ENCODE data around the gene DCX. TPM values are rescaled to one million over a fixed set of nuclear protein-coding genes. Genes with fewer than 3 reads are reported as not detected.

Gene DCX
- total RNA-seq, 1 experiment from 2014 or later: not detected

- ChIA-PET POLR2A (ENCODE audit: unreplicated experiment) (no interaction called here), CTCF (no interaction called here)
- Histone ChIP-seq H3K9me2 (replicated peaks; ENCODE audit: low read length) (no peaks in the 10 kb centered on the region), H3K79me2 (ENCODE audit: low read length) (no peaks in the 10 kb centered on the region), H4K20me1 (ENCODE audit: low read length) (no peaks in the 10 kb centered on the region), H3K4me3 (ENCODE audit: low read length) (no peak overlapping the region), H3K27ac (ENCODE audit: low read length) (no peak overlapping the region), H3K9ac (ENCODE audit: low read length) (no peak overlapping the region), H3K36me3 (ENCODE audit: low read depth, low read length) (no peaks in the 10 kb centered on the region), H3F3A (ENCODE audit: low read length, unreplicated experiment) (no peaks in the 10 kb centered on the region), H3K27me3 (ENCODE audit: low read length) (no peaks in the 10 kb centered on the region), H2AFZ (ENCODE audit: low read length) (no peak overlapping the region), H3K9me3 (ENCODE audit: low read length) (no peaks in the 10 kb centered on the region), H3K4me1 (ENCODE audit: insufficient read depth, low read length) (no peaks in the 10 kb centered on the region), H3K4me2 (ENCODE audit: low read length) (no peak overlapping the region)
- BruUV-seq (replicated peaks): no TSS peak
- DNase-seq (no peak), ATAC-seq (no peak)
- TF ChIP-seq, protein P1, sequence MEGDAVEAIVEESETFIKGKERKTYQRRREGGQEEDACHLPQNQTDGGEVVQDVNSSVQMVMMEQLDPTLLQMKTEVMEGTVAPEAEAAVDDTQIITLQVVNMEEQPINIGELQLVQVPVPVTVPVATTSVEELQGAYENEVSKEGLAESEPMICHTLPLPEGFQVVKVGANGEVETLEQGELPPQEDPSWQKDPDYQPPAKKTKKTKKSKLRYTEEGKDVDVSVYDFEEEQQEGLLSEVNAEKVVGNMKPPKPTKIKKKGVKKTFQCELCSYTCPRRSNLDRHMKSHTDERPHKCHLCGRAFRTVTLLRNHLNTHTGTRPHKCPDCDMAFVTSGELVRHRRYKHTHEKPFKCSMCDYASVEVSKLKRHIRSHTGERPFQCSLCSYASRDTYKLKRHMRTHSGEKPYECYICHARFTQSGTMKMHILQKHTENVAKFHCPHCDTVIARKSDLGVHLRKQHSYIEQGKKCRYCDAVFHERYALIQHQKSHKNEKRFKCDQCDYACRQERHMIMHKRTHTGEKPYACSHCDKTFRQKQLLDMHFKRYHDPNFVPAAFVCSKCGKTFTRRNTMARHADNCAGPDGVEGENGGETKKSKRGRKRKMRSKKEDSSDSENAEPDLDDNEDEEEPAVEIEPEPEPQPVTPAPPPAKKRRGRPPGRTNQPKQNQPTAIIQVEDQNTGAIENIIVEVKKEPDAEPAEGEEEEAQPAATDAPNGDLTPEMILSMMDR (conservative IDR thresholded peaks at IDR 0.05; ENCODE audit: low read depth, low read length): no peak
- TF ChIP-seq EZH2phosphoT487 (IDR thresholded peaks at IDR 0.05; ENCODE audit: borderline replicate concordance, low read length) (no peak), EZH2 (IDR thresholded peaks at IDR 0.05; ENCODE audit: low read length, unreplicated experiment) (no peak)
- intact Hi-C loops (cut with micrococcal nuclease): no loop called here
Measured at GRCh38 chrX:111376486-111376885, 35.5 kb downstream of the DCX start.

DNA sequence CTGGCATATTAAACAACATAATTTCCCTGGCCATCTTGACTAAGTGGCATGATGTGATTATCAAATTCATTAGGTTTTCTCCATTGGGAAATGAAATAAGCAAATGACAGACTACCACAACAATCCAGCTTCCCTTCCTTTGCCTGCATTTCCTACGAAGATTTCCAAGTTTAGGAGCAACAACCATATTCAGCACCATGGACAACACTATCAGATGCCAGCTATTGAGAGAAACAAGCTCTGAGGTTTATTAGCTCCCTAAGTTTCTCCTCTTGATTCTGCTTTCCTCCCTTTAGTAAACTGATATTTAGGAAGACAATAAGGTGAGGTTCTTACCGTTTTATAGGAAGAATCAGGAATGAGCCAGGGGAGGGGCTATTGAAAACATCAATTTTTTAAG, 36.2 kb downstream of the DCX start:
- Histone ChIP-seq H3K27ac (ENCODE audit: low read length) (no peak overlapping the region), H3K79me2 (ENCODE audit: low read length) (no peaks in the 10 kb centered on the region), H3K4me1 (ENCODE audit: insufficient read depth, low read length) (no peaks in the 10 kb centered on the region), H3K9me2 (replicated peaks; ENCODE audit: low read length) (no peaks in the 10 kb centered on the region), H3K4me3 (ENCODE audit: low read length) (no peak overlapping the region), H3K9ac (ENCODE audit: low read length) (no peak overlapping the region), H2AFZ (ENCODE audit: low read length) (no peak overlapping the region), H4K20me1 (ENCODE audit: low read length) (no peaks in the 10 kb centered on the region), H3K36me3 (ENCODE audit: low read depth, low read length) (no peaks in the 10 kb centered on the region), H3F3A (ENCODE audit: low read length, unreplicated experiment) (no peaks in the 10 kb centered on the region), H3K27me3 (ENCODE audit: low read length) (no peaks in the 10 kb centered on the region), H3K9me3 (ENCODE audit: low read length) (no peaks in the 10 kb centered on the region), H3K4me2 (ENCODE audit: low read length) (no peak overlapping the region)
- intact Hi-C loops (cut with micrococcal nuclease): no loop called here
- no TSS peak for BruUV-seq (replicated peaks)
- TF ChIP-seq, protein P1 (conservative IDR thresholded peaks at IDR 0.05; ENCODE audit: low read depth, low read length): no peak
- TF ChIP-seq EZH2phosphoT487 (IDR thresholded peaks at IDR 0.05; ENCODE audit: borderline replicate concordance, low read length): no peak
- TF ChIP-seq EZH2 (IDR thresholded peaks at IDR 0.05; ENCODE audit: low read length, unreplicated experiment): no peak
- DNase-seq: no peak
- no peak for ATAC-seq
- POLR2A ChIA-PET (ENCODE audit: unreplicated experiment): no interaction called here
- CTCF ChIA-PET: no interaction called here

GRCh38 chrX:111372086-111372485, 39.9 kb downstream of the DCX start:
- no peak for DNase-seq
- H3K4me2 ChIP-seq (ENCODE audit: low read length): no peak overlapping the region
- TF ChIP-seq, protein P1 (conservative IDR thresholded peaks at IDR 0.05; ENCODE audit: low read depth, low read length): no peak
- TF ChIP-seq EZH2 (IDR thresholded peaks at IDR 0.05; ENCODE audit: low read length, unreplicated experiment) (no peak), EZH2phosphoT487 (IDR thresholded peaks at IDR 0.05; ENCODE audit: borderline replicate concordance, low read length) (no peak)
- H3K4me3 ChIP-seq (ENCODE audit: low read length): no peak overlapping the region
- H3K9me2 ChIP-seq (replicated peaks; ENCODE audit: low read length): no peaks in the 10 kb centered on the region
- H3K27ac ChIP-seq (ENCODE audit: low read length): no peak overlapping the region
- no peak overlapping the region for H2AFZ ChIP-seq (ENCODE audit: low read length)
- no TSS peak for BruUV-seq (replicated peaks)
- CTCF ChIA-PET: no interaction called here
- intact Hi-C loops (cut with micrococcal nuclease): no loop called here
- H3K9ac ChIP-seq (ENCODE audit: low read length): no peak overlapping the region
- H3K9me3 ChIP-seq (ENCODE audit: low read length): no peaks in the 10 kb centered on the region
- no peaks in the 10 kb centered on the region for H3K27me3 ChIP-seq (ENCODE audit: low read length)
- ATAC-seq: no peak
- POLR2A ChIA-PET (ENCODE audit: unreplicated experiment): no interaction called here
- no peaks in the 10 kb centered on the region for H3K4me1 ChIP-seq (ENCODE audit: insufficient read depth, low read length)
- H3K79me2 ChIP-seq (ENCODE audit: low read length): no peaks in the 10 kb centered on the region
- no peaks in the 10 kb centered on the region for H3K36me3 ChIP-seq (ENCODE audit: low read depth, low read length)
- no peaks in the 10 kb centered on the region for H3F3A ChIP-seq (ENCODE audit: low read length, unreplicated experiment)
- H4K20me1 ChIP-seq (ENCODE audit: low read length): no peaks in the 10 kb centered on the region

Measured in PC-3 (cell line).